Testis (tissue), 2 donors: ENCODE measurements around the gene ATP6V1G3.

Experiments
- CTCF ChIP-seq, 3 experiments: fragments of 450-650 bp in 2 of 3; fragments of 200-600 bp in 1 of 3; sonication (generic) in 1 of 3; IDR thresholded peaks; one replicate each; pipeline ENCODE4 v1.5.1; 2016 to 2019; ENCODE audit warnings: antibody characterized with exemption in 3 of 3, mild to moderate bottlenecking in 2 of 3, moderate library complexity in 1 of 3
- POLR2A ChIP-seq: fragments of 450-650 bp; IDR thresholded peaks from one replicate; pipeline ENCODE4 v1.6.1; 2017; ENCODE audit warnings: antibody characterized with exemption, mild to moderate bottlenecking, moderate library complexity

DNA sequence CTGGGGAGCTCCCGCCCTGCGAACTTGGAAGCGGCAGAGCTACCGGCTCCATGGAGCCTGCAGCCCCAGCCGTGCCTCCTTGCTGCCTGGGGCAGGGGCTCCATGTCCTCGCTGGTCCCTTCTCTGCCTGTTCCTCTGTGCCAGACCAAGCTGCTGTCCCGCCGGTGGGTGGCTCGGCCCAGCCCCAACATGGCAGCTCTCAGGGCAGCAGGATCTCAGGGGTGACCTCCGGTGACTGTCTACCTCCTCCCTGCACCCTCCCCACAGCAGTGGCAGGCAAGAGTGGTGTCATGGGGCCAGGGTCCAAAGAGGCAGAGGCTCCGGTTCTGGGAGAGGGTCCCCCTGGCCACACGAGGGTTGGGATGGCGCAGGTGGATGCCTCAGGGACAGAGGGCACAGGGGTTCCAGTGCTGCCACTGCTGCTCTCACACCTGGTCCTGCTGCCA is 45.8 kb downstream of the ATP6V1G3 start:
- TF ChIP-seq CTCF (IDR thresholded peaks at IDR 0.05) (no peak), POLR2A (no peak)
